Head of caudate nucleus (tissue), 42 donors: ENCODE results near the gene NUDCD2.
"Not testable (repeated sequence)": the region's sequence is repeated elsewhere in the genome, so short reads cannot be mapped to it uniquely, and the experiment has no call there.

ENCODE experiments used
- DNase-seq, 42 donors: peaks; one replicate each; pipeline versions ENCODE4 v3.0.0 to v3.0.0-alpha.2; 2020 to 2021; ENCODE audit warnings: mixed read lengths in 7 of 42
- intact Hi-C: fragments of 100-400 bp; cut with DNase I; formaldehyde crosslinking; loops from one replicate; pipeline ENCODE4 v1.15.0; 2022

The NUDCD2 gene

GRCh38 chr5:163439092-163439425 is 20.8 kb downstream of the NUDCD2 start:
- intact Hi-C loops: no loop called here
- DNase-seq: no peak

DNA sequence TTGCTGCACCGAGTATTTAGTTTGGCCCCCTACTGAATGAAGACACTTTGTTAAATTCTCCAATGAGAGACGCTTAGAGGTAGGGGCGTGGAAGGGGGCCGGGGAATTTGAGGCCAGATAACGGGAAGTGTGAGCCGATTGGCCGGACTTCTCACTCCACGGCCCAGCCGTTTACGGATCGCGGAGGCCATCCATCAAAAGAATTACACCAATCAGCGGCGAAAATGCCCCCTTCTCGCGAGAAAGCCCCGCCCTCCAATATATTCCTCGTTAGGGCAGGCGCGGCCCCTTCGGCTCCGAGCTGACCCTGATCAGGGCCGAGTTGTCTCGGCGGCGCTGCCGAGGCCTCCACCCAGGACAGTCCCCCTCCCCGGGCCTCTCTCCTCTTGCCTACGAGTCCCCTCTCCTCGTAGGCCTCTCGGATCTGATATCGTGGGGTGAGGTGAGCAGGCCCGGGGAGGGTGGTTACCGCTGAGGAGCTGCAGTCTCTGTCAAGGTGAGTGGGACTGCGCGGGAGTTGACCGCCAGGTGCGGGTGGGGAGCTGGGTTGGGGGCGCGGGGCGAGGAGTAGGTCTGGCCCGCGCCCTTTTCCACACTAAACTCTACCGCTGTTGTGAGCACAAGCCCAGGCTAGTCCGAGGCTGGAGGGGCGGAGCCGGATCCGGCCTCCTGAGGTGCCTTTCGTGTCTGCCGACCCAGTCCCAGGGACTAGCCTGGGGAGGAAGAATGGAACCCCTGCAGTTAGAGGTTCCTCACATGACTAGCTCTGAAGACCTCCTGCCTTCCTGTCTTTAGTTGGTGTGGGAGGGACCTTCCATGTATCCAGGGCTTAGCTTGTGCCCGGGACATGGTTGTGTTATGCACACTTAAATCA is 22.4 kb downstream of the NUDCD2 start, which contains the start of gene CCNG1:
TSS of gene CCNG1 (plus strand) at position 287 of the 874 bp plus-strand sequence. CDS start 1,662 bp downstream, outside the sequence.
- intact Hi-C loops: no loop called here
- DNase-seq: peak; percentile 88 to 99 (median 97)

GRCh38 chr5:163437011-163437308 is 22.9 kb downstream of the NUDCD2 start:
- DNase-seq: no peak
- intact Hi-C loops: no loop called here

DNA sequence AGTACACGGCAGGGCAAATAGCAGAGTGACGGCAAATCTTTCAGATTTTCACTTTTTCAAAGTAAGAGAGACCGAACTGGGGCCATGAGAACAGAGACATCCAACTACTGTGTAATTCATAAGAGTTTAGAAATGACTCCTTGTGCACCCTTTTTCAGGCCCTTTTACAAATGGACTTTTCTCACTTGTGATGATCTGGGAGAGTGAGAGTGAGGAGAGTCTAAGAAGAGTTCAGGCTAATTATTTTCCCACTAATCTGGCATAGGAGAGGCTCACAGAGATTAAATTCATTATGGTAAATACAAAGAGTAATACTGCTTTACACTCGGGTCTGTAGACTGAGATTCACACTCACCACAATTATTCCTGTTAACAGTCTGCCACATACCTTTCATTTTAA is 23.4 kb downstream of the NUDCD2 start:
- intact Hi-C loops: no loop called here
- DNase-seq: no peak

GRCh38 chr5:163434401-163434866 is 25.5 kb downstream of the NUDCD2 start:
- DNase-seq: no peak
- intact Hi-C loops: no loop called here

GRCh38 chr5:163433271-163433670 is 26.6 kb downstream of the NUDCD2 start:
- intact Hi-C loops: no loop called here
- no peak for DNase-seq

- no peak for DNase-seq
- intact Hi-C loops: no loop called here
Measured at GRCh38 chr5:163432544-163432943, 27.4 kb downstream of the NUDCD2 start.

DNA sequence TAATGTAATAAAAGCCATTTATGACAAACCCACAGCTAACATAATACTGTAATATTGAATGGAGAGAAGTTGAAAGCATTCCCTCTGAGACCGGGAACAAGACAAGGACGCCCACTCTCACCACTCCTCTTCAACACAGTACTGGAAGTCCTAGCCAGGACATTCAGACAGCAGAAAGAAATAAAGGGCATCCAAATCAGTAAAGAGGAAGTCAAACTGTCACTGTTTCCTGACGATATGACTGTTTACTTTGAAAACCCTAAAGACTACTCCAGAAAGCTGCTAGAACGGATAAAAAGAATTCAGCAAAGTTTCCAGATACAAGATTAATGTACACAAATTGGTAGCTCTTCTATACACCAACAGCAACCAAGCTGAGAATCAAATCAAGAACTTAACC is 33.8 kb downstream of the NUDCD2 start:
- intact Hi-C loops, DNase-seq: not testable (repeated sequence)

DNA sequence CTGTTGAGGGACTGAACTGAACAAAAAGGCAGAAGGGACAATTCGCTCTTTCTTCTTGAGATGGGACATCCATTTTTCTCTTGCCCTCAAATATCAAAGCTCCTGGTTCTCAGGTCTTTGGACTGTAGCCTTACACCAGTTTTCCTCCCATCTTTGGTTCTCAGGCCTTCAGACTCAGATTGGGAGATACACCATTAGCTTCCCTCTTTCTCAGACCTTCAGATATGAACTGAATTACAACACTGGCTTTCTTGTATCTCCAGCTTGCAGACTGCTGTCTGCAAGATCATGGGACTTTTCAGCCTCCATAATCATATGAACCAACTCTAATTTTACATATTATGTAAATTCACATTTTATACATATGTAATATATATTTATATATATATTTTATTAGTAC is 35.1 kb downstream of the NUDCD2 start:
- intact Hi-C loops: no loop called here
- no peak for DNase-seq

DNA sequence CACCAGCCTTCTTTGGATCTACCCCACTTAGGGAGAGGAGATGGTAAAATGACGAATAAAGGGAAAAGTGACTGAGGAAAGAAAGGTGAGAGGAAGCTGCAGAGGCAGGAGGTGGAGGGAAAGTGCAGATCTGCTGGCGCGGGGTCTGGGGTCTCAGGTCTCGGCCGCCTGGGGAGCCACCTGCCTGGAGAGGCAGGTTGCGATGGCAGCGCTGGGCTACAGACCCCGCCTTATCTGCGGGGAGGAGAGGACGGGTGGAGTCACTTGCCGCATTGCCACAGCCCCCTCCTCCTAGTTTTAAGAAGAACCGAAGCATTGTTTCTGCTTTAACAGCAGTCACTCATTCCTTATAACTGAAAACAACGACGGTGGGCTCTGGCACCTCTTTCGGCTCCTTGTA is 44.2 kb downstream of the NUDCD2 start:
- intact Hi-C loops, DNase-seq: not testable (repeated sequence)

GRCh38 chr5:163410505-163410904 is 49.4 kb downstream of the NUDCD2 start:
- intact Hi-C loops: no loop called here

GRCh38 chr5:163409384-163409783 is 50.5 kb downstream of the NUDCD2 start:
- intact Hi-C loops: no loop called here
- DNase-seq: no peak

More at GRCh38 chr5:163410505-163410904, 49.4 kb downstream of the NUDCD2 start:
- no peak for DNase-seq

- peak; percentile 47 to 89 (median 74) for DNase-seq
- intact Hi-C loops: no loop called here
Measured at GRCh38 chr5:163408311-163408923, 51.5 kb downstream of the NUDCD2 start.

DNA sequence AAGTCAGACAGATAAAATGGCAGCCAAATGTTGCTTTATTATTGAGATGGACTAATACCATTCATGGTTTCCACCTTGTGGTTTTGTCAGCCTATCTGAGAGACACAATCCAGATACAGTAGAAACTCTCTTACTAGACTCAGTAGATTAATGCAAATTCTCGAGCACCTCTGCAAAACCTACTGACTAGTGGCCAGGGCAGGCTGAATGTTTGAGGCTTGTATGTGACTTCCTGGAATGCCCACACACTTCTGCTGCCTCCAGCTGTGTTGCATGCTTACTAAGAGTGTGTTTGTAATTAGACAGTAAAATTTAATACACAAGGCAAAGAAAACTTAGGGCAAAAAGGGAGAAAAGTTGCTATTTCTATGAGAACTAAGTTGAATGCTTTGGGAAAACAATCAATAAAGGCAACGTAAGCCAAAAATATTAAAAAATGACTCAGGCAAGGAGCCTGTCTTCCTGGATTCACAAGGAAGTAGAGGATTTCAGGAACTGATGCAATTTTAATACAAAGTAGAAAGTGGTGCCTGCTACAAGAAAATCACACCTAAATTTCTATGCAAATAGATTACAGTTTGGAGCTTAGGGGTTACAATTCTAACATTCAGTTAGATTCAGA is 52.8 kb downstream of the NUDCD2 start:
- intact Hi-C loops: no loop called here
- DNase-seq: no peak

DNA sequence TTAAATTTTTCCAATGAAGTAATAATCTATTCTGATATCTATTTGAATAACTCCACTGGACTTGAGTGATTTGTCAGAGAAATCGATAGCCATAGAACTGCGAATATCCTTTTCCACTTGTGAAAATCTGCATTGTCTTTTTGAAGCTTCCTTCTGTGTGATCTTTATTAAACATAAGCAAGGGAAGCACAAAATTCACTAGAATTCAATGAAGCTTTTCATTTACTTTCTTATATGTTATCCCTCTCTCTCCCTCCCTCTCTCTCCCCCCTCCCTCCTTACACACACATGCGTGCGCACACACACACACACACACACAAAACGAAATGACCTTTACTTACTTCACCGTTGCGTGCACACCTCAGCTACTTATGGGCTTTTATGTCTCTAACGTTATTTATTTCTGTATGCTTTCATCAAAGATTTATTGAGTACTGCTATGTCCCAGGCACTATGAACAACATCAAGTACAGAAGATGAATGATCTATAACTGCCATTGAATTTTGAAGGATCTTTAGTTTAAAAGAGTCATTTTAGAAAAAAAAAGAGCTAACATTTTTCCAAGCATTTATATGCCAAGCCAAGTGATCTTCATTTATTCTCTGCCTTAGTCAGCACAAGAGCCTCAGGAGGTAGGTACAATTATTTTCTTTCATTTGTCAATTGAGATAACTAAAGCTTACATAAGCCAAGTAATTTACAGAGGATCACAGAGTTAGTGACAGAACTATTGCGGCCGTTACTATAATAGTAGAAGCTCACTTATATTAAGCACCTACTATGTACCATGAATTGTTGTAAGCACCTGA is 55.3 kb downstream of the NUDCD2 start:
- intact Hi-C loops: no loop called here
- DNase-seq: no peak

DNA sequence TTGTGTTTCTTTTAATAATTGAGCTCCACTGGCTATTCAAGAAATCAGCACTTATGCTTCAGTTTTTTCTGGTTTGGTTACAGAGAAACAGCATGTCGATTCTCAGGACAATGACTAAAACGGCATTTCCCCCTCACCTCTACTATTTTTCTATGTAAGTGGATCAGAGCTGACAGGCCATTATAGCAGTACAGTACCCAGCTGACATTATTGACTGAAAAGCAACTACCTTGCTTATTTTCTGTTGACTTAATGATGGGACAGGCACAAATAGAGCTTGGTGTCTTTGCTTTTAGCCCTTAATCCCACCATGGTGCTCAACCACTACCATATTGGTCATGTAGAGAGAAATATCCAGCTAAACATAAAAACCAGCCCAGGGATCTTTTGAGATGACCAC is 57.9 kb downstream of the NUDCD2 start:
- DNase-seq: no peak
- intact Hi-C loops: no loop called here

- intact Hi-C loops: no loop called here
- DNase-seq: no peak
Measured at GRCh38 chr5:163401271-163401670, 58.6 kb downstream of the NUDCD2 start.

GRCh38 chr5:163399923-163400322 is 60.0 kb downstream of the NUDCD2 start:
- DNase-seq: no peak
- intact Hi-C loops: no loop called here

GRCh38 chr5:163397354-163397753 is 62.5 kb downstream of the NUDCD2 start:
- no peak for DNase-seq
- intact Hi-C loops: no loop called here
